Stimulated activated CD8-positive, alpha-beta memory T cell treated with anti-CD3 and anti-CD28 coated beads, Interleukin-7, amount 100 ng/mL, for 4 hours (primary cell): Measurements from ENCODE around the gene APOBEC4.

ENCODE experiments used
- DNase-seq, 2 donors: peaks; one replicate each; pipeline ENCODE4 v3.0.0-alpha.2; 2020; ENCODE audit warnings: low read depth in 2 of 2

APOBEC4 gene

GRCh38 chr1:183675381-183675780 lies 22.3 kb upstream of the APOBEC4 start:
- DNase-seq, result no peak

- no peak for DNase-seq
Measured at GRCh38 chr1:183674886-183675285, 21.8 kb upstream of the APOBEC4 start.

- DNase-seq, result no peak
Measured at GRCh38 chr1:183674339-183674738, 21.2 kb upstream of the APOBEC4 start.

DNA sequence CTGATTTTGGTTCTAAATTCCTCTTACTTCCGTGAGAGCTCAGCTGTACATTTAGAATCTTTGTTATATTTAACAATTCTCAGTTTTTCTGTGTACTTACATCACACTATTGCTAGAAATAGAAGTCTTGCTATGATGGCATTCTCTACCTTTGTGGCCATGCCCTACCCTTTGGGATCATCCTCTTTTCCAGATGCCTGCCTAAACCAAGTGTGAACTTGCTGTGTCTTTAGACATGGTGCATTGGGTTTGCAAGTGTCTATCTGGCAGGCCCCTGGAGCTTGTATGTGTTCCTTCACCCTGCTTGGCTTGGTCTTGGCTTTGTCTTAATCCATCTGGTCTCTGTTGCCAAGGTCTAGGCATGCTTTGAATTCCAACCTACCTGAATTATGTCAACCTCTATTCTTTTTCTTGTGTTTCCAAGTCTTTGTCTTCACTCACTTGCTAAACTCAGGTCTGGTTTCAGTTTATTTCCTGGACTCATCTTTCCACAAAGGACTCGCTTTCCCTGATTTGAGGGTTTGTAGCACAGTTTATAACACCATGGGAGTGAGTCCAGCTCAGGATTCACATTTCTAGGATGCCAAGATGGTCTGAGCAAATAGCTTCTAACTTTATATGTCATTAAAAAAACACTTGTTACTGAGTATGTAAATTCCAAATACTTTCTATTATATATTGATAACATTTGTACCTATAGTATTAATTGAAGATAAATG lies 20.6 kb upstream of the APOBEC4 start:
- DNase-seq, result no peak

GRCh38 chr1:183670169-183670568 lies 17.1 kb upstream of the APOBEC4 start:
- no peak for DNase-seq

- no peak for DNase-seq
Measured at GRCh38 chr1:183656355-183656754, 3.2 kb upstream of the APOBEC4 start.

- peak; percentile 49 to 53 for DNase-seq
Measured at GRCh38 chr1:183655562-183656075, 2.5 kb upstream of the APOBEC4 start.

DNA sequence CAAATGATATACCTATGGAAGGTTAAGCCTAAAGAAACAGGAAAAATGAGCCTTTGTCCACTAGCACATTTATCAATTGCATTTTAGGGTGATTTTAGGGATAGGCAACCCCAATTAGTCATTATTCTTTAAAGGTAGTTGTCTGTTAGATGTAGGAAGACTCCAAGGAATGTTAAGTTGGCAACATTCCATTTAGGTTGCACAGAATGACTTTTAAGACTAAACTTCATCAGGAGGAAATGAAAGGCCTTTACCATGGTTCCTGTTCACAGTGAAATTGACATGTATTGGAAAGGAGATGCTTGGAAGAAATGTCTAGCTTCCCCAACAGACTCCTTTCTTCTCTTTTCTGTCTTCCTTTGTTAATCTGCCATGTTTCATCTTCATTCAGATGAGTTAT lies 1.6 kb upstream of the APOBEC4 start:
- no peak for DNase-seq

GRCh38 chr1:183653876-183654451 lies 848 bp upstream of the APOBEC4 start:
- no peak for DNase-seq

- no peak for DNase-seq
Measured at GRCh38 chr1:183653462-183653794, 312 bp upstream of the APOBEC4 start.

- DNase-seq, result no peak
Measured at GRCh38 chr1:183652107-183652506, 1.0 kb downstream of the APOBEC4 start.

- no peak for DNase-seq
Measured at GRCh38 chr1:183651612-183652011, 1.5 kb downstream of the APOBEC4 start.

GRCh38 chr1:183648042-183648441 lies 5.1 kb downstream of the APOBEC4 start:
- DNase-seq, result no peak

DNA sequence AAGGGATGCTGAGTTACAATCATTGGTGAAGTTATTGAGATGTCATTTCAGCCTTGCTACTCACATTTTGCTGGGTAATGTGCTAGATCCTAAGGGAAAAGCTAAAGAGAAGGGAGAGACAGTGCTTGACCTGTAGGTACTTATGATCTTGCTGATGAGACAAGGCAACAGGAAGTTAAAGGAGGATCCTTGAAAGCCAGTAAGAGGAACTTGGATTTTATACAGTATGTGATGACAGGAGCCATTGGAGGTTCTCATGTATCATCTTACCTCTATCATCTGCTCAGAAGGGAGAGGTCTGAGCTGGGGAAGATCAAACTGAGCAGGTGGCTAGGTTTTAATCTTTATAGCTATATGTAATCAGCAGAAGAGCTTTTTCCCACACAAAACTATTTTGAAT lies 6.3 kb downstream of the APOBEC4 start:
- DNase-seq, result no peak

DNA sequence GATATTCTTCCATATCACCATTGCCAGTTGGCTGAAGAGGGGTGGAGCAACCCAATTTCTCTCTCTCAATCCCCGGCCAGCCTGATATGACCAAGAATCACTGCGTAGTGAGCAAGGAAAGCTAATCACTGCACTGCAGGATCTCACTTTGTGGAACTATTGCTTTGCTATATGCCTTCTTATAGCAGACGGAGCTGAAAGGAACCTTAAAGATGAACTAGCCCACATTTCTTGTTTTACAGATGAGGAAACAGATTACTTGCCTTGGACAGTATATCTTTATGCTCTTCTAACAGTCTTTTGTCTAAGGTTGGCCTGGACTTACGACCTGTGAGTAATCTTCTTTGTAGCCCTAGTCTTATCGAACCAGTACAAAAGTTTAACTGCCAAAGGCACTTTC lies 7.6 kb downstream of the APOBEC4 start:
- no peak for DNase-seq

DNA sequence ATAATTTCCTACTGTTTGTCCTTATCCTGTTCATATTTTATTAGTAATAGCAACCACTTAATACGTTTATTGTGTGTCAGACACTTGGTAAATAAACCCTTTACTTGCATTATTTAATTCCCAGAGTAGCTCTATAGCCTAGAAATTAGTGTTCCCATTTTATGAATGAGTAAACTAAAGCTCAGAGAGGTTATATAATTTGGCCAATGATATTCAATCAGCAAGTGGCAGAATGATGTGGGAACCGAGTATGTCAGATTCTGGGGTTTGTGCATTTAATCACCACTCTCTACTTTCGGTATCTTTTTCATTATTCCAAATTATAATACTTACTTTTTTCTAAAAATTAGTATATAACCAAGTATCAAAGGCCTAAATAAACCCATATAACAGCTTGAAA lies 10.9 kb downstream of the APOBEC4 start:
- no peak for DNase-seq

DNA sequence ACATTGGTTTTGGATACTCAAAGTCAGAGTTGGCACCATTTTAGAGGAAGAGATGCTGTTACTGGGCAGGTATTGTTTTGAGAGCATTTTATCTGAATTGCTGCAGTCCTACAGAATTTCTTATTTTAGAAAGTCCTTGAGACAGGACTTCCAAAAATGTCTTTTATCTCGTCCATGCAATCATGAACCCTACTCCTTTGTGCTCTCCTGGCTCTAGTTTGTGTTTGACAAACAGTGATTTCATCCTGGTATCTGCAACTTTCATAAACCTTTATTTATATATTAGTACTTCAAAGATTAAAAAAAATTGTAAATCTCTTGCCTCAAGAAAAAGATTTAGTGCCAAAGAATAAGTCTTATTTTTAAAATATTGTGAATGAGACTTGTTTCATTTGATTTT lies 12.9 kb downstream of the APOBEC4 start:
- no peak for DNase-seq

GRCh38 chr1:183638649-183639387 lies 14.3 kb downstream of the APOBEC4 start:
- DNase-seq, result no peak

- DNase-seq, result no peak
Measured at GRCh38 chr1:183636783-183637182, 16.3 kb downstream of the APOBEC4 start.

- DNase-seq, result no peak
Measured at GRCh38 chr1:183636334-183636682, 16.8 kb downstream of the APOBEC4 start.

GRCh38 chr1:183635606-183636333 lies 17.3 kb downstream of the APOBEC4 start, which contains the start of gene ARPC5:
TSS of gene ARPC5 (minus strand) at chr1:183635783. CDS start at chr1:183635659, 124 bp downstream.
- DNase-seq, result peak; percentile 92 to 95

- peak in 1 of 2 donors; percentile 5 for DNase-seq
Measured at GRCh38 chr1:183635099-183635605, 18.0 kb downstream of the APOBEC4 start.
